Gastrocnemius medialis (tissue), 4 donors: ENCODE data around the gene PXDN.

Source experiments
- CTCF ChIP-seq, 5 experiments: fragments of 450-650 bp in 3 of 5; fragments of 200-600 bp in 2 of 5; sonication (generic) in 2 of 5; IDR thresholded peaks in 4 of 5; conservative IDR thresholded peaks in 1 of 5; 1 replicate in 4 of 5; 2 replicates in 1 of 5; pipeline ENCODE4 v1.5.1; 2016 to 2019; ENCODE audit warnings: antibody characterized with exemption in 5 of 5, mild to moderate bottlenecking in 3 of 5, moderate library complexity in 3 of 5
- POLR2A ChIP-seq, 2 donors: fragments of 450-650 bp; IDR thresholded peaks; one replicate each; pipeline ENCODE4 v1.6.1; 2017; ENCODE audit warnings: antibody characterized with exemption in 2 of 2, mild to moderate bottlenecking in 2 of 2, moderate library complexity in 2 of 2

DNA sequence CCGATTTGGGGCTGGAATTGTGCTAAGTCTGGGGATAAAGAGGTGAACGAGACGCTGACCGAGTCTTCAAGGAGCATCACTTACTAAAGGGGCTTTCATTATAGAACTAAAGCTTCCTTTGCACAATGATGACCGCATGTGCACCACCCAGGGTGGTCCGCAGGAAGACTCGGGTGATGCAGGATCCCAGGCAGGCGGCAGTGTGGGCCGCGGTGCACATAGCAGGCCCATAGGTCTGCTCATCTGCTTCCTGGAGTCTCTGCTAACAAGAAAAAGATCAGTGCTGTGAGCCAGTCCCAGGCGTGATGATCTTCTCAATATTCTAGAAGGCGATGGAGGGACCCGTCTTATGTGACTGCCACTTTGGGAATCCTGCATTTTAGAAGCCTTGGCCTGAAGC is 122.8 kb downstream of the PXDN start:
- TF ChIP-seq CTCF (IDR thresholded peaks at IDR 0.05 in 4 of 5, conservative IDR thresholded peaks at IDR 0.05 in 1 of 5) (no peak), POLR2A (IDR thresholded peaks at IDR 0.05) (no peak)
